CD1c-positive myeloid dendritic cell (primary cell): ENCODE data around the gene ASIC4.

ENCODE experiments used
- DNase-seq: peaks from one replicate; pipeline ENCODE4 v3.0.0-alpha.2; 2016; ENCODE audit errors: extremely low spot score

The ASIC4 gene

DNA sequence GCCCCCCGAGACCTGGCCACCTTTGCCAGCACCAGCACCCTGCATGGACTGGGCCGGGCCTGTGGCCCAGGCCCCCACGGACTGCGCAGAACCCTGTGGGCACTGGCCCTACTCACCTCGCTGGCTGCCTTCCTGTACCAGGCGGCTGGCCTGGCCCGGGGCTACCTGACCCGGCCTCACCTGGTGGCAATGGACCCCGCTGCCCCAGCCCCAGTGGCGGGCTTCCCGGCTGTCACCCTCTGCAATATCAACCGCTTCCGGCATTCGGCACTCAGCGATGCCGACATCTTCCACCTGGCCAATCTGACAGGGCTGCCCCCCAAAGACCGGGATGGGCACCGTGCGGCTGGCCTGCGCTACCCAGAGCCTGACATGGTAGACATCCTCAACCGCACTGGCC, 554 bp downstream of the ASIC4 start:
- no peak for DNase-seq

- no peak for DNase-seq
Observed at GRCh38 chr2:219515874-219516629, 1.8 kb downstream of the ASIC4 start.

GRCh38 chr2:219516888-219517287, 2.6 kb downstream of the ASIC4 start:
- no peak for DNase-seq

DNA sequence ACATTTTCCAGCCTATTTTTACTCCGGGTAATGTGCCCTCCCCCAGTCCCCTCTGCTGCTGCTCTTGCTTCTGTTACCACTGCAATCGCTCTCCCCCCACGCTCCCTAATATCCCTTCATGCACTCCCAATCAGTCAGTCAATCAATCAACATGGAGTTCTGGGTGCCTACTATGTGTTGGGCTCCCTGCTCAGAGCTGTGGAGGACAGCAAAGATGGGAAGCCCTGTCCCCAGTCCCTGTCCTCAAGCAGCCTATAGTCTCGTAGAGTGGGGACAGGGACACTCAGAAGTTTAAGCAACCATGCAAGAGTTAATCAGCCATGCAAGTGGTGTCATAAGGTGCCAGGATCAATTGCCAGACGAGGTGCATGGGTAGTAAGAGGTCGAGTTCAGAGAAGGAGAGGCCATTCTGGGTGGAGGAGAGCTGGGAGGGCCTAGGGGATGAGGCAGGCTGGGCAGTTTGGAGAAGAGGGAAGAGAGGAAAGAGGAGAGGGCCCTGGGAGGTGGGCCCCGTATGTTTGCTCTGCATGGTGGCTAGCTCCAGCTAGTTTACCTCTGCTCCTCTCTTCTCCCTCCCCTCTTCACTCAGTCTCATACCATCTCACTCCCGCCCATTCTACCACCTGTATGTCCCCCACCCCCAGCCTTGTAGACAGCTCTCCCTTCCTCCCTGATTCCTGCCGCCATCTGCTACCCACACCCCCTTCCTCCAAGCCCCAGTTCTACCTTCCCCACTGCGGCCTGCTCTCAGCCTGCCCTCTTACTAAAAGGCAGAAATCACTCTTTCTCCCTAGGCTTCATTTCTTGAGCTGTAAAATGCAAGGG, 3.9 kb downstream of the ASIC4 start:
- no peak for DNase-seq

- no peak for DNase-seq
Observed at GRCh38 chr2:219519526-219519916, 5.2 kb downstream of the ASIC4 start.

- no peak for DNase-seq
Observed at GRCh38 chr2:219520079-219520478, 5.8 kb downstream of the ASIC4 start.

GRCh38 chr2:219521066-219521880, 7.0 kb downstream of the ASIC4 start:
- DNase-seq, result no peak

DNA sequence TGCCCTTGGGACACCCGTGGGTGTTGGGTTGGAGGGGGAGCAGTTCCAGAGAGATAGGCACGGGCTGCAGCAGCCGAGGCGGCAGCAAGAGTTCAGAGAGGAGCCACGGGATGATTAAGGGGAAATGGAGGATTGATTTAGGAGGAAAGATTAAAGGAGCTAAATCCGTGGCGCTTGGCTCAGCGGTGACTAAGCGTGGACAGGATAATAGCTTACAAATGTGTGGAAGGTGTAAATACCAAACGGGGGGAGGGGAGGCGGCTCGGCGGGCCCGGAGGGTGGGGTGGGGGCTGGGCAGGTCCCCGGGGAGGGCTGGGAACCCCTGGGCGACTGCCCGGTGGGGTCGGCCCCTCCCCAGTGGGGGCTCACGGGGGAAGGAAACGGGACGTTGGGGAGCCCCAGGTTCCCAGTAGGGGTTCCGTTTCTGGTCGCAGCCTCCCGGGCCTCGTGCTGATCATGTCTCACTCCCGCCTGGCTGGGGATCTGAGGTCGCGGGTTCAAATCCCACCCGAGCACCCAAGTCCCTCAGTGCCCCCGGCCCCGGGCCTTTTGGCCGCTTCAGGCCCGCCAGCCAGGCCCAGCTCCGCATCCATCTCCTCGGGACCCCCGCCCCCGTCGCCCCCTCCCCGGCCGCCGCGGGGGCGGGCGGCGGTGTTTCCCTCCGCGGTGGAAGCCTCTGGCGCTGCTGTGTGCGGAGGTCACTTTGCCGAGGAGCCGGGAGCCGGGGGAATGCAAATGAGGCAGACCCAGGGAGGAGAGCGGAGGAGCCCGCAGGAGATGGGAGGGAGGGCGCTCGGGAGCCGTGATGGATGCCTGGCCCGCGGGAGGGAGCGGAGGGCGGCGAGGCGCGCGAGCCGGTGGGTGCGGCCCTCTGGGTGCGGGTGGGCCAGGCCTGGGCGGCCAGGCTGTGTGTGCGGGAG, 8.1 kb downstream of the ASIC4 start:
- no peak for DNase-seq

DNA sequence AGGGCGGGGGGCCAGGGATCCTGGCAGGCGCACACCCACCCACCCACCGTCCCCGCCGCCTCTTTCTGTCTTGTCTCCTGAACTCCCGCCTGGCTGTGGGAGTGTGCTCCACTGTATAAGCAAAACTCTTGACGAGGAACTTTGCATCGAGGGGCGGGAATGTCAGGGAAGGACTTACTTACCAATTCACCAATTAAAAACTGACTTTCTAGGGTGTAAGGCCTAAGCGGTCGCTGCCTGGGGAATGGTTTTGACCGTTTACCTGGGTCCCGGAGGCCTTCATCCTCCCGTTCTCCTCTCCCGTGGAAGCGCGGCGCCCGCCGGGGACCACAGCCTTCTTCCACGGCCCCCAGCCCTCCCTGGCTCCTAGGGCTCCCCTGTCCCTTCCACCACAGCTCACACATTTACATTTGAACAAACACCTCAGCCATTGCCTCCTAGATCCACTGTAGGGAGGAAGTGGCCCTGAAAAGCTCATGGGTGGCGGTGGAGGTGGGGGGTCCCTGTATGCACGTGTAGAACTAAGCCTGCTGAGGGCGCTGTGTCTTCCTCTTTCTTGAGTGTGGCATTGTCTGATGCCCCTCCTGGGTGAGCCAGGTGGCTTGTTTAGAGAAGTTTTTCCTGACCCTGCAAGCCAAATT, 8.9 kb downstream of the ASIC4 start:
- no peak for DNase-seq

DNA sequence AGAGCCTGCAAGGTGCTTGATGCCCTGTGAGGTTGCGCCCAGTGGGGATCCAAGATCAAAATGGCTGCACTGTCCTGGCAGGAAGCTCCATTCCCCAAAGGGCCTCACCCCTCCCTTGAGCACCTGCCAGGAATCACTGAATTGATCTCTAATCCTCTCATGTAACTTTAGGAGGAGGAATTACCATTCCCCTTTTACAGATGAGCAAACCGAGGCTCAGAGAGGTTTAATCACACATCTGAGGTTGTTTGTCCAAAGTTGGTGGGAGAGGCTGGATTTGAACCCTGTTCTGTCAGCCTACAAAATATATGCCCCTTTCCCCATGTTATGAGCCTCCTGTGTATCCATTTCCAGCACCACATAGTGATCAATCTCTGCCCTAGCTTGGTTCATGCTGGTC, 10.5 kb downstream of the ASIC4 start:
- no peak for DNase-seq

DNA sequence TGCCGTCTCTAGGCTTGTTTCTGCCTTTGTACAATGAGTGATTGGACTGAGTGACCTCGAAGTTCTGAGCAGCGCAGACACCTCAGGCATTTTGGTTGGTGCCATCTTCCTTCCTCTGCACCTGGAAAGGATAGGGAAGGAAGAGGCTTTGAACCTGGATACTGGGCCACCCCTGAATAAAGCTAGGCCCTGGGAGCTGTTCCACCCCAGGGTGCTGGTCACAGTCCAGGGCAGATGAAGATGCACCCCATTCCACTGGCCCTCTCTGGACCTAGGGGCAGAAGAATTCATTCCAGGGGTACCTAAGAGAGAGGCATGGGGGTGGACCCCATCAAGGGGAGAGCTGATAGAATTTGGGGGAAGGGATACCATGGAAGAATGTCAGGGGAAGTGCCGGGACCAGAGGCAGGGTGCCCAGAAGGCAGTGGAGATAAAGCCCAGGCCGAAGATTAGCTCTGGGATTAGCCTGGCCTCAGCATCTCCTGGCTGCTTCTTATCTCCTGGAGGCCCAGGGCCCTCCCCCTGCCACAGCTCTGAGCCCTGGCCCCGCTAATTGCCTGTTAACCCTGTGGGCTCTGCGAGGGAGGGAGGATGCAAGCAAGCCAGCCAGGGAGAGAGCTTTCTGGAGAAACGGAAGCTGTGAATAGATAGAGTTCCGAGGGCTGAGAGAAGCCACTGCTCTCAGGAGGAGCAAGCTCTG, 11.4 kb downstream of the ASIC4 start:
- no peak for DNase-seq

- no peak for DNase-seq
Observed at GRCh38 chr2:219526320-219527075, 12.2 kb downstream of the ASIC4 start.

DNA sequence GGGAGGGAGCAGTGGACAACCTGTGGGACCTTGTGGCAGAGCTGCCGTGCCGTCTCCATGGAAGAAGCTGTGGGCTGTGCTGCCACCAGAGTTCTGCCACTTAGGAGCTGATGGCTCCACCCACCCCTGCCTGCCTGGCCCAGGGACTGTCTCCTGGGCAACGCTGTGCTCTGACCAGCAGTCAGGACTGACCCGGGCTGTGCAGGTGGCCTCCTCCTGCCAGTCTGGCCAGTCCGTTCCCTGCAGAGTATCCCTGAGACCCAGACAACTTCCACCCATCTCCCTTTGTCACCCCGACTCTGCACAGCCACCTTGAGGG, 12.8 kb downstream of the ASIC4 start:
- DNase-seq, result no peak

GRCh38 chr2:219527472-219527871, 13.2 kb downstream of the ASIC4 start:
- DNase-seq, result no peak

GRCh38 chr2:219530048-219530963, 16.0 kb downstream of the ASIC4 start:
- peak; percentile 92 for DNase-seq

DNA sequence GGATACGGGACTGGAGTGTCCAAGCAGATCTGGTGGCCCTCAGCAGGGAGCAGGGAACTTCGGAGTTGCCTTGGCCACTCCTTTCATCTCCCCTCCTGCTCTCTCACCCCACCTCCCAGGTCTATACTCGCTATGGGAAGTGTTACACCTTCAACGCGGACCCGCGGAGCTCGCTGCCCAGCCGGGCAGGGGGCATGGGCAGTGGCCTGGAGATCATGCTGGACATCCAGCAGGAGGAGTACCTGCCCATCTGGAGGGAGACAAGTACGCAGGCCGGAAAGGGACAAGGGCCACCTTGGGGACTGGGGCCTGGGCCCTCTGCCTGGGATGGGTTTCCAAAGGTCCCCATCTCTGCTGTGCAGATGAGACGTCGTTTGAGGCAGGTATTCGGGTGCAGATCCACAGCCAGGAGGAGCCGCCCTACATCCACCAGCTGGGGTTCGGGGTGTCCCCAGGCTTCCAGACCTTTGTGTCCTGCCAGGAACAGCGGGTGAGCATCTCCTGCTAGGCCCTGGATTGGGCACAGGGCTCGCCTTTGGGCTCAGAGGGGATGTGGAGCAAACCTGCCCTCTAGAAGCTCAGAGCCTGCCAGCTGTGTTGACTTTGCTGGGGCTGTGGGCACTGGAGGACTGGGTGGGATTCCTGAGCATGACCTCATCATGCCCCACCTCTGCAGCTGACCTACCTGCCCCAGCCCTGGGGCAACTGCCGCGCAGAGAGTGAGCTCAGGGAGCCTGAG, 17.5 kb downstream of the ASIC4 start:
- DNase-seq, result no peak

GRCh38 chr2:219532378-219532649, 18.0 kb downstream of the ASIC4 start:
- DNase-seq, result no peak
